Suprapubic skin (tissue), 3 donors: ENCODE measurements around the gene ASB14.

Experiments used
- CTCF ChIP-seq, 2 donors: fragments of 200-600 bp in 1 of 2; fragments of 450-650 bp in 1 of 2; sonication (generic) in 1 of 2; IDR thresholded peaks; one replicate each; pipeline ENCODE4 v1.5.1; 2016 to 2019; ENCODE audit warnings: antibody characterized with exemption in 2 of 2, mild to moderate bottlenecking in 1 of 2, moderate library complexity in 1 of 2
- EP300 ChIP-seq: sonication (generic); formaldehyde crosslinking; IDR thresholded peaks from one replicate; pipeline ENCODE4 v1.6.1; 2017; ENCODE audit warnings: antibody characterized with exemption
- POLR2A ChIP-seq, 2 donors: fragments of 450-650 bp; IDR thresholded peaks; one replicate each; pipeline ENCODE4 v1.6.1; 2017; ENCODE audit warnings: antibody characterized with exemption in 2 of 2, mild to moderate bottlenecking in 2 of 2, moderate library complexity in 2 of 2

- TF ChIP-seq CTCF (IDR thresholded peaks at IDR 0.05) = no peak
- no peak for TF ChIP-seq POLR2A (IDR thresholded peaks at IDR 0.05)
- TF ChIP-seq EP300 = no peak
These were observed 67.6 kb downstream of the ASB14 start for GRCh38 chr3:57224856-57225255.
